ENCODE results near the gene WASHC2A.
"Not testable (repeated sequence)": the region's sequence is repeated elsewhere in the genome, so short reads cannot be mapped to it uniquely, and the experiment has no call there.

The WASHC2A gene, protein sequence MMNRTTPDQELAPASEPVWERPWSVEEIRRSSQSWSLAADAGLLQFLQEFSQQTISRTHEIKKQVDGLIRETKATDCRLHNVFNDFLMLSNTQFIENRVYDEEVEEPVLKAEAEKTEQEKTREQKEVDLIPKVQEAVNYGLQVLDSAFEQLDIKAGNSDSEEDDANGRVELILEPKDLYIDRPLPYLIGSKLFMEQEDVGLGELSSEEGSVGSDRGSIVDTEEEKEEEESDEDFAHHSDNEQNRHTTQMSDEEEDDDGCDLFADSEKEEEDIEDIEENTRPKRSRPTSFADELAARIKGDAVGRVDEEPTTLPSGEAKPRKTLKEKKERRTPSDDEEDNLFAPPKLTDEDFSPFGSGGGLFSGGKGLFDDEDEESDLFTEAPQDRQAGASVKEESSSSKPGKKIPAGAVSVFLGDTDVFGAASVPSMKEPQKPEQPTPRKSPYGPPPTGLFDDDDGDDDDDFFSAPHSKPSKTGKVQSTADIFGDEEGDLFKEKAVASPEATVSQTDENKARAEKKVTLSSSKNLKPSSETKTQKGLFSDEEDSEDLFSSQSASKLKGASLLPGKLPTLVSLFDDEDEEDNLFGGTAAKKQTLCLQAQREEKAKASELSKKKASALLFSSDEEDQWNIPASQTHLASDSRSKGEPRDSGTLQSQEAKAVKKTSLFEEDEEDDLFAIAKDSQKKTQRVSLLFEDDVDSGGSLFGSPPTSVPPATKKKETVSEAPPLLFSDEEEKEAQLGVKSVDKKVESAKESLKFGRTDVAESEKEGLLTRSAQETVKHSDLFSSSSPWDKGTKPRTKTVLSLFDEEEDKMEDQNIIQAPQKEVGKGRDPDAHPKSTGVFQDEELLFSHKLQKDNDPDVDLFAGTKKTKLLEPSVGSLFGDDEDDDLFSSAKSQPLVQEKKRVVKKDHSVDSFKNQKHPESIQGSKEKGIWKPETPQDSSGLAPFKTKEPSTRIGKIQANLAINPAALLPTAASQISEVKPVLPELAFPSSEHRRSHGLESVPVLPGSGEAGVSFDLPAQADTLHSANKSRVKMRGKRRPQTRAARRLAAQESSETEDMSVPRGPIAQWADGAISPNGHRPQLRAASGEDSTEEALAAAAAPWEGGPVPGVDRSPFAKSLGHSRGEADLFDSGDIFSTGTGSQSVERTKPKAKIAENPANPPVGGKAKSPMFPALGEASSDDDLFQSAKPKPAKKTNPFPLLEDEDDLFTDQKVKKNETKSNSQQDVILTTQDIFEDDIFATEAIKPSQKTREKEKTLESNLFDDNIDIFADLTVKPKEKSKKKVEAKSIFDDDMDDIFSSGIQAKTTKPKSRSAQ (N-terminal part only)

DNA sequence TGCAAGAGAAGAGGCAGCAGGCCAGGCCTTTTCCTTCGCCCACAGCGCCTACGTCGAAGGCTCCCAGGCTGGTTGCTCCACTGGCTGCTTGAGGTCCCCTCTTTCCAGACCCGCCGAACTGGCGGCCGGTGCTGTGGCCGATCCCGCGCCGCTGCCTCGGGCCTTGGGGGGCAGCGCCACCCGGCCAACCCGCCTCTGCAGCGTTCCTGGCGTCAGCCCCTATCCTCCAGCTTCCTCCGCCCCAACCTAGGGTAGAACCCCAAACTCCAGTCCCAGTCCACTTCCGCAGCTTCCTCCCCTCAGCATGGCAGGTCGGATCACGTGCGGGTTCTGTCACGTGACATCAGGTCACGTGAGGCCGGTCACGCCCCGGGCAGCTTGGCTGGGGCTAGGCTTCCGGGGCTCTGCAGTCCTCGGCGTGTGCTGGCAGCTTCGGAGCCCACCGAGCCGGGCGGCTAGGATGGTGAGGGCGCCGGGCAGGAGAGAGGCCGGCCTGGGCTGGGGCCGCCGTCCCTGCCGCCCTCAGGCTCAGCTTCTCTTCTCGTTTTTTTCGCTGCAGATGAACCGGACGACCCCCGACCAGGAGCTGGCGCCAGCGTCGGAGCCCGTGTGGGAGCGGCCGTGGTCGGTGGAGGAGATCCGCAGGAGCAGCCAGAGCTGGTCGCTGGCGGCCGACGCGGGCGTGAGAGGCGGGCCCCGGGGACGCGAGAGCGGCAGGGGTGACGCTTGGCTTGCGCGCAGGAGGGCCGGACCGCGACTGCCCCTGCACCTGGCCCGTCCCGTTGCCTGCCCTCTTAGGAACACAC is at the start of gene WASHC2A:
Gene WASHC2A, plus strand, starts transcription at position 409 of the 806 bp plus-strand sequence. Its CDS starts 52 bp downstream, at position 461.
- peak; percentile 94 for DNase-seq (ENCODE audit: low read depth)

GRCh38 chr10:50019279-50019678 is 48.5 kb upstream of the WASHC2A start:
- not testable (repeated sequence) for DNase-seq (ENCODE audit: low read depth)

DNA sequence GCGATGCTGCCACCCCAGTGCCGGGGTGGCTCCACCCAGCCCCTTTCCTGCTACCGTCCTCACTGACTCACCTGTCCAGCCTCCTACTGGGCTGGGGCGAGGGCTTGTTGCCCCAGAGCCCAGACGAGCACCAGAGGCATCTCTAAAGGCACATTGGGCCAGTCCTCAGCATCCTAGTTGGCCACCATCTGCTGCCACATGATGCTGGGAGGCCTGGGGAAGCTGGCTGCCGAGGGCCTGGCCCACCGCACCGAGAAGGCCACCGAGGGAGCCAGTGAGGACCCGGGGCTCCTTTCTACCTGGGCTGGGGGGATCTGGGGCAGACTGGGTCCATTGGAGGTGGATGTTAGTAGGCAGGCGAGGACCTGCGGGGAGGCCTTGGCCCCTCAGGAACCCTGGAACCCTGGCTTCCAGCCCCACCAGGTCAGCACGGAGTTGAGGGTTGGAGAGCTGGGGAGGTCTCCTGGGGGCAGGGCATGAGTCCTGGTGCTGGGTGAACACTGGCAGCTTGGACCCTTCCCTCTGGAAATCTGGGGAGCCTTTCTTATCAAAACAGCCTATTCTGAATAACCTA is 47.2 kb upstream of the WASHC2A start:
- DNase-seq (ENCODE audit: low read depth): not testable (repeated sequence)

- DNase-seq (ENCODE audit: low read depth): no peak
Measured at GRCh38 chr10:50021646-50022045, 46.1 kb upstream of the WASHC2A start.

DNA sequence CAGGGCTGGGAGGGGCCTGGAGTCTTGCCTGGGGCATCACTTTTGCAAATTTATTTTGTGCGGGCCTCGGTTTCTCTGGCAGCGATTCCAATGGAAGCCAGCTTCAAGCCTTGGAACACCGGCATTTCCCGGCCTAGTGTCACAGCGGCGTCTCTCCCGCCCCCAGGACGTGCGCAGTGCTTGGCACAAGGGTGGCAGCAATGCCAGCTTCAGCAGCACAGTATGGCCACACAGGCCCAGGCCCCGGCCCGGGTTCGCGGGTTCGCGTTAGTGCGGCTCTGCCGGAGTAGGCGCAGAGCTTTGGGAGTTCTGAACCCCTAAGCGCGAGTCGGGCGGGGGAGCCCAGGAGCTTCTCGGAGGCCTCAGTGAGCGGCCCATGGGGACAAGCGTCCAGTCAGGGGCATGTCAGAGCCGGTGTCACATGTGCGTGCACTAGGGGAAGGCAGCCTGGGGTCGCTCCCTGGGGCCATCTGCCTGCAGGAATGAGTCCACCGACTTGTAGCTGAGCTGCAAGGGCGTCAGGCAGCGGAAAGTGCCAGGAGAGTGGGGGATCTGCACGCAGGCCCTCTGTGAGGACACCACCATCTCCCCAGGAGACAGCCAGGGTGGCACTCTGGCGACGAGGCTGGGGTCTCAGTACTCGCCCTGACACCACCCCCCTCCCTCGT is 42.9 kb upstream of the WASHC2A start:
- not testable (repeated sequence) for DNase-seq (ENCODE audit: low read depth)

- no peak for DNase-seq (ENCODE audit: low read depth)
Measured at GRCh38 chr10:50025627-50026026, 42.1 kb upstream of the WASHC2A start.

DNA sequence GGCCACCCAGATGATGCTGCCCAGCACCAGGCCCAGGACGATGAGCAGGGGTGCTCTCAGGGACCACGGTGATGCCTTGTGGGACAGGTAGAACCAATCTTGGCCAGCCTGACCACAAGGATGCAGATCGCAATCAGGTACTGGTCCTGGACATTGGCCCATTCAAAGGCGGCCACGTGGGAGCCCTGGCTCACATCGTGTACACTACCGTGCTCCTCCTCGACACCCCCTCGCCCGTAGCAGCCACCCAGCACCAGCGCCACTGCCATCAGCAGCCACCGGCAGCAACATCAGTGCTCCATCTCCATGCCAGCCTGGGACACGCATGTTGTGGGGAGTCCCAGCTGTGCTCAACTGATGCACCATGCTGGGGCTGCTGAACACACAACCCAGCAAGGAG is 40.6 kb upstream of the WASHC2A start:
- no peak for DNase-seq (ENCODE audit: low read depth)

- DNase-seq (ENCODE audit: low read depth): peak; percentile 78
Measured at GRCh38 chr10:50033481-50033880, 34.3 kb upstream of the WASHC2A start.

- DNase-seq (ENCODE audit: low read depth): not testable (repeated sequence)
Measured at GRCh38 chr10:50035337-50035736, 32.4 kb upstream of the WASHC2A start.

- DNase-seq (ENCODE audit: low read depth): no peak
Measured at GRCh38 chr10:50044941-50045664, 22.7 kb upstream of the WASHC2A start.

- DNase-seq (ENCODE audit: low read depth): peak; percentile 33
Measured at GRCh38 chr10:50046457-50046856, 21.3 kb upstream of the WASHC2A start.

DNA sequence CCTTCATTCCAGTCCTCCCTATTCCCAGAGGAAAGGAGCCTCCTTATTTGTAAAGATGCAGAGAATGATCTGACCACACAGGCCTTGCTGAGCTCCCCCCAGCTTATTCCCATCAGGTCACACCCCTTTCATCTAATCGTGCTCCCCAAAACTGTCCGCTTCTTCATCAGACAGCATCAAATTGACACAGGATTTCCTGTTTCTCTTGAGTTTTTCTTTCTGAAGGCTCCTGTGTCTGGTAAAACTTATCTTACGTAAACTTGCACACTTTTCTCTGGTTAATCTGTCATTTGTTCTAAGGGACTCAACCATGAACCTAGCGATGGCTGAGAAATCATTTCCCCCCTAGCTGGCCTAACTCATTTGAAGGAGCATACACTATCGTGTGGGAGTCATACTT is 20.2 kb upstream of the WASHC2A start:
- DNase-seq (ENCODE audit: low read depth): not testable (repeated sequence)

- DNase-seq (ENCODE audit: low read depth): peak; percentile 57
Measured at GRCh38 chr10:50051995-50052660, 15.6 kb upstream of the WASHC2A start.

- DNase-seq (ENCODE audit: low read depth): not testable (repeated sequence)
Measured at GRCh38 chr10:50052778-50053376, 14.9 kb upstream of the WASHC2A start.

GRCh38 chr10:50055494-50056292 is 12.1 kb upstream of the WASHC2A start:
- not testable (repeated sequence) for DNase-seq (ENCODE audit: low read depth)

DNA sequence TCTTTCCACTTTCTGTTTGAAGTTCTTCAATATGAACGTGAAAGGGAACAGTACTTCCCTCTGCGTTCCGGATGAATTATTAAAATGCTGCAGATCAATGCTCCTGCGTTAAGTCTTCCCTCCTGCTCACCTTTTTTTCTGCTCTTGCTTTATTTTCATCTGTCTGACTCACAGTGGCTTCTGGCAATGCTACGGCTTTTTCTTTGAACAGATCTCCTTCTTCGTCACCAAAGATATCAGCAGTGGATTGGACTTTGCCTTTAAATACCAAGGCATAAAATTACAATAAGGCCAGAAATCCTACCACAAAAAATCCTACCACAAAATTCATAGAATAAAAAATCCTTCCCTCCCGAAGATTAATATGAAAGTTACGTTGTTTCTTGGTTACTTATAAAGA is 11.1 kb upstream of the WASHC2A start:
- DNase-seq (ENCODE audit: low read depth): not testable (repeated sequence)

GRCh38 chr10:50058727-50059126 is 9.0 kb upstream of the WASHC2A start:
- not testable (repeated sequence) for DNase-seq (ENCODE audit: low read depth)

GRCh38 chr10:50059946-50060345 is 7.8 kb upstream of the WASHC2A start:
- DNase-seq (ENCODE audit: low read depth): not testable (repeated sequence)

Data from fibroblast of gingiva (primary cell).